ENCODE data around the gene C1QB.

C1QB gene

GRCh38 chr1:22618056-22618455 lies 35.0 kb upstream of the C1QB start:
- Histone ChIP-seq H3K4me3 (ENCODE audit: extremely low read depth, insufficient read depth, low read length, poor library complexity, severe bottlenecking) (no peak overlapping the region), H3K9me3 (ENCODE audit: control insufficient read depth, low read length) (no peaks in the 10 kb centered on the region), H3K36me3 (ENCODE audit: control insufficient read depth, insufficient read depth, low read length) (no peaks in the 10 kb centered on the region), H3K4me1 (ENCODE audit: control insufficient read depth, insufficient read depth, low read length, poor library complexity, severe bottlenecking) (no peaks in the 10 kb centered on the region), H3K27ac (ENCODE audit: low read depth, low read length, severe bottlenecking) (no peak overlapping the region)
- 53 to 64% methylated on average over 16 of the region's 16 CpGs for WGBS, 2 experiments (ENCODE audit: insufficient coverage in 2 of 2)

DNA sequence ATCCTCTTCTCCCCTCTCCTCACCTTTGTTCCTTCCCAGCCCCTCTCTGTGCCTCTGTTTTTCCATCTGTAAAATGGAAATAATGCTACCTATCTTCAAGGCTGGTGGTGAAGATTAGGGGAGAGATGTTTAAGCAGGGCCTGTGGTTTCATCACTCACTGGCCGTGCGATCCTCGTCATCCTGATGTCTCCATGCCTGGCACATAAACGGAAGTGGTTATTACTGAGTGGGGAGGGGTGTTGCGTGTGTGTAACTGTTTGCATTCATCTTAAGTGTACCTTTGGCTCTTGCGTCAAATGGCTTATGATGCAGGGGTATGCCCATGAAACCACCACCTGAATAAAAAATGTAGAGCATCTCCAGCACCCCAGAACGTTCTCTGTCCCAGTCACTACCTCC lies 33.8 kb upstream of the C1QB start:
- no peaks in the 10 kb centered on the region for H3K36me3 ChIP-seq (ENCODE audit: control insufficient read depth, insufficient read depth, low read length)
- WGBS, 2 experiments (ENCODE audit: insufficient coverage in 2 of 2): 91 to 100% methylated on average over 1 to 3 of the region's 7 CpGs
- no peak overlapping the region for H3K27ac ChIP-seq (ENCODE audit: low read depth, low read length, severe bottlenecking)
- no peak overlapping the region for H3K4me3 ChIP-seq (ENCODE audit: extremely low read depth, insufficient read depth, low read length, poor library complexity, severe bottlenecking)
- H3K9me3 ChIP-seq (ENCODE audit: control insufficient read depth, low read length): no peaks in the 10 kb centered on the region
- no peaks in the 10 kb centered on the region for H3K4me1 ChIP-seq (ENCODE audit: control insufficient read depth, insufficient read depth, low read length, poor library complexity, severe bottlenecking)

DNA sequence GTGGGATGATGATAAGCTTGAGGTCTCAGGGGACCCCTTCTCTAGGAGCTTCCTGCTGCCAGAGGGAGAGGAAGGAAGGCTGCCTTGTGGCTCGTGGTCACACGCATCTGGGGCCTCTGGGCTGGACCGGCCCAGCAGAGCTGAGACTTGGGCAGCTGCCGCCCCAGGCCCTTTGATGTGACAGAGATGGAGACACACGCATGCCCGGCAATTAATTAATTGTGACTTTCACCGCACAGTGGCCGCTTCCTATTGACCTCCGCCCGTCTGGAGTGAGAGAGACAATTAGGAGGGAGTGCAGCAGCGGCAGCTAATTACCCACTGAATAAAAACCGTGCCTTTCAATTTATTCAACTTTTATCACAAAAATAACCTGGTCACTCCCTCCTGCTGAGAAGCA lies 33.2 kb upstream of the C1QB start:
- 88 to 90% methylated on average over 6 to 11 of the region's 12 CpGs for WGBS, 2 experiments (ENCODE audit: insufficient coverage in 2 of 2)
- Histone ChIP-seq H3K9me3 (ENCODE audit: control insufficient read depth, low read length) (no peaks in the 10 kb centered on the region), H3K27ac (ENCODE audit: low read depth, low read length, severe bottlenecking) (no peak overlapping the region), H3K36me3 (ENCODE audit: control insufficient read depth, insufficient read depth, low read length) (no peaks in the 10 kb centered on the region), H3K4me1 (ENCODE audit: control insufficient read depth, insufficient read depth, low read length, poor library complexity, severe bottlenecking) (no peaks in the 10 kb centered on the region), H3K4me3 (ENCODE audit: extremely low read depth, insufficient read depth, low read length, poor library complexity, severe bottlenecking) (no peak overlapping the region)

- H3K9me3 ChIP-seq (ENCODE audit: control insufficient read depth, low read length): no peaks in the 10 kb centered on the region
- H3K36me3 ChIP-seq (ENCODE audit: control insufficient read depth, insufficient read depth, low read length): no peaks in the 10 kb centered on the region
- WGBS, 2 experiments (ENCODE audit: insufficient coverage in 2 of 2): 83 to 88% methylated on average over 2 to 3 of the region's 4 CpGs
- no peak overlapping the region for H3K27ac ChIP-seq (ENCODE audit: low read depth, low read length, severe bottlenecking)
- H3K4me1 ChIP-seq (ENCODE audit: control insufficient read depth, insufficient read depth, low read length, poor library complexity, severe bottlenecking): no peaks in the 10 kb centered on the region
- H3K4me3 ChIP-seq (ENCODE audit: extremely low read depth, insufficient read depth, low read length, poor library complexity, severe bottlenecking): no peak overlapping the region
Measured at GRCh38 chr1:22621761-22622160, 31.3 kb upstream of the C1QB start.

GRCh38 chr1:22625262-22625925 lies 27.6 kb upstream of the C1QB start:
- Histone ChIP-seq H3K27ac (ENCODE audit: low read depth, low read length, severe bottlenecking) (no peak overlapping the region), H3K4me1 (ENCODE audit: control insufficient read depth, insufficient read depth, low read length, poor library complexity, severe bottlenecking) (no peaks in the 10 kb centered on the region), H3K9me3 (ENCODE audit: control insufficient read depth, low read length) (no peaks in the 10 kb centered on the region), H3K36me3 (ENCODE audit: control insufficient read depth, insufficient read depth, low read length) (no peaks in the 10 kb centered on the region), H3K4me3 (ENCODE audit: extremely low read depth, insufficient read depth, low read length, poor library complexity, severe bottlenecking) (no peak overlapping the region)
- 29 to 38% methylated on average over 8 of the region's 9 CpGs for WGBS, 2 experiments (ENCODE audit: insufficient coverage in 2 of 2)

GRCh38 chr1:22626237-22627157 lies 26.5 kb upstream of the C1QB start:
- H3K9me3 ChIP-seq (ENCODE audit: control insufficient read depth, low read length): no peaks in the 10 kb centered on the region
- H3K27ac ChIP-seq (ENCODE audit: low read depth, low read length, severe bottlenecking): no peak overlapping the region
- H3K4me3 ChIP-seq (ENCODE audit: extremely low read depth, insufficient read depth, low read length, poor library complexity, severe bottlenecking): no peak overlapping the region
- H3K36me3 ChIP-seq (ENCODE audit: control insufficient read depth, insufficient read depth, low read length): no peaks in the 10 kb centered on the region
- no peaks in the 10 kb centered on the region for H3K4me1 ChIP-seq (ENCODE audit: control insufficient read depth, insufficient read depth, low read length, poor library complexity, severe bottlenecking)
- 21 to 45% methylated on average over 15 to 16 of the region's 20 CpGs for WGBS, 2 experiments (ENCODE audit: insufficient coverage in 2 of 2)

DNA sequence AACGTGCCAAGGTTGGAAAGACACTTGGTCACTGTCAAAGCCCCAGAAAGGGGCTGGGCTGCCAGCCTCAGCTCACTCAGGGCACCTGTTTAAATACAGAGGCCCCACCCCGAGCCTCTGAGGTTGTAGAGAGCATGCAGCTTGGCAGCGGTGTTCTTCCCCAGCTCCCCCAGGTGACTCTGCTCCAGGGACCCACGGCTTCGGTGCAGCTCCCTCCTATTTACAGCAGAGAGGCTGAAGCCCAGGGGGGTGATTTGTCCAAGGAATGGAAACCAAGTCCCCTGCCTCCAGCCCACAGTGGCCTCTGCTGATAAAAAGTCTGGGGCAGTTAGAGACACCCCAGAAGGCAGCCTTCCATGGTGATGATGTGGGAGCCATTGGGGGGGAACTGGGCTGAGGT lies 25.7 kb upstream of the C1QB start:
- Histone ChIP-seq H3K4me1 (ENCODE audit: control insufficient read depth, insufficient read depth, low read length, poor library complexity, severe bottlenecking) (no peaks in the 10 kb centered on the region), H3K27ac (ENCODE audit: low read depth, low read length, severe bottlenecking) (no peak overlapping the region), H3K36me3 (ENCODE audit: control insufficient read depth, insufficient read depth, low read length) (no peaks in the 10 kb centered on the region), H3K9me3 (ENCODE audit: control insufficient read depth, low read length) (no peaks in the 10 kb centered on the region), H3K4me3 (ENCODE audit: extremely low read depth, insufficient read depth, low read length, poor library complexity, severe bottlenecking) (no peak overlapping the region)
- 80 to 88% methylated on average over 3 of the region's 5 CpGs for WGBS, 2 experiments (ENCODE audit: insufficient coverage in 2 of 2)

DNA sequence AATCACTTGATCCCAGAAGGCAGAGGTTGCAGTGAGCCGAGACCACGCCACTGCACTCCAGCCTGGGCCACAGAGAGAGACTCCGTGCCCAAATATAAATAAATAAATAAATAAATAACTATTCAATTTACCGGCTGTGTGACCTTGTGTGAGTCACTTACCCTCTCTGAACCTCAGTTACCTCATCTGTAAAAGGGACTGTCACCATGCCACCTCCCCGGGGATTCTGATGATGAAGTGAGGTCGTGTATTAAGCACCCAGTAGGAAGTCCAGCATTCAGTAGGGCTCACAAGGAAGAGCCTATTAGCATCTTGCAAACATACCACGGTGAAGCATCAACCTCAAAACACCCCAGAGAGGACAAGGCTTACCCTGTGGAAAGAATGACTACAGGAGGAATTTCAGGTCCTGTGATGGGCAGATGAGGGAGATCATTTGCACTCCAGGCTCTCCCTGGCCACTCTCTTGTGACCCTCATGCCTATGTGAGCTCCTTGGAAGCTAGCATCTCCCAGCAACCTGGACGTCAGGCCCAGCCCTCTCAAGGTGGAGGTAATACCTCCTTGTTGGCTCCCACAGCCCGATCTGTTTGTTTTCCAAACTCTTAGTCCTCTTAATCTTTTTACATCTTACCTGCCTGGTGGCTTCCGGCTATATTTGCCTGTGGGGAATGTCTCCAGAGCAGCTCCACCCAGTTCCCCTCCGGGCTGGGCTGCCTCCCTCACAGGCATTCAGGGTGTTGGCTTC lies 24.2 kb upstream of the C1QB start:
- 26 to 27% methylated on average over 5 to 6 of the region's 11 CpGs for WGBS, 2 experiments (ENCODE audit: insufficient coverage in 2 of 2)
- no peaks in the 10 kb centered on the region for H3K9me3 ChIP-seq (ENCODE audit: control insufficient read depth, low read length)
- no peaks in the 10 kb centered on the region for H3K36me3 ChIP-seq (ENCODE audit: control insufficient read depth, insufficient read depth, low read length)
- H3K4me3 ChIP-seq (ENCODE audit: extremely low read depth, insufficient read depth, low read length, poor library complexity, severe bottlenecking): no peak overlapping the region
- H3K4me1 ChIP-seq (ENCODE audit: control insufficient read depth, insufficient read depth, low read length, poor library complexity, severe bottlenecking): no peaks in the 10 kb centered on the region
- H3K27ac ChIP-seq (ENCODE audit: low read depth, low read length, severe bottlenecking): no peak overlapping the region

DNA sequence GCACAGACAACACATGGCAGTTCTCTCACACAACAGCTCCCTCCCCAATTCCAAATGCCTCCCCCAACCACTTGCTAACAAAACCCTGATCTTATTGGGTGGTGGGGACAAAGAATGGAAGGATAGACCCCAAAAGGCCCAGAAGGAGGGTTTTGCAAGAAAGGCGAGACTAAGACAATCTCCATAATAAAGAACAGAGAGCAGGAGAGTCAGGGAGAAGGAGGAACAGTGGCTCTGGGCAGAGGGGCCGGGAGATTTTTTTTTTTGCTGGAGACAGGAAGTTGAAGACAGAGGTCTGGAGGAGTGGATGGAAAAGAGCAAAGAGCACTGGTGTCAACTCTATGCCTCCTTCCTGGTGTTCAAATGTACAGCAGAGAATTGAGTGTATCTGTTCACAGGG lies 23.1 kb upstream of the C1QB start:
- H3K27ac ChIP-seq (ENCODE audit: low read depth, low read length, severe bottlenecking): no peak overlapping the region
- no peaks in the 10 kb centered on the region for H3K36me3 ChIP-seq (ENCODE audit: control insufficient read depth, insufficient read depth, low read length)
- WGBS, 2 experiments (ENCODE audit: insufficient coverage in 2 of 2): 15 to 36% methylated on average over 1 of the region's 2 CpGs
- peaks cover 3% of the 10 kb centered on the region for H3K9me3 ChIP-seq (ENCODE audit: control insufficient read depth, low read length)
- no peaks in the 10 kb centered on the region for H3K4me1 ChIP-seq (ENCODE audit: control insufficient read depth, insufficient read depth, low read length, poor library complexity, severe bottlenecking)
- H3K4me3 ChIP-seq (ENCODE audit: extremely low read depth, insufficient read depth, low read length, poor library complexity, severe bottlenecking): no peak overlapping the region

GRCh38 chr1:22633697-22634463 lies 19.2 kb upstream of the C1QB start:
- H3K9me3 ChIP-seq (ENCODE audit: control insufficient read depth, low read length): peaks cover 3% of the 10 kb centered on the region
- no peak overlapping the region for H3K27ac ChIP-seq (ENCODE audit: low read depth, low read length, severe bottlenecking)
- H3K4me3 ChIP-seq (ENCODE audit: extremely low read depth, insufficient read depth, low read length, poor library complexity, severe bottlenecking): no peak overlapping the region
- H3K36me3 ChIP-seq (ENCODE audit: control insufficient read depth, insufficient read depth, low read length): no peaks in the 10 kb centered on the region
- H3K4me1 ChIP-seq (ENCODE audit: control insufficient read depth, insufficient read depth, low read length, poor library complexity, severe bottlenecking): no peaks in the 10 kb centered on the region
- WGBS, 2 experiments (ENCODE audit: insufficient coverage in 2 of 2): 94 to 96% methylated on average over 8 to 9 of the region's 10 CpGs

All from mesodermal cell (in vitro differentiated cells).